Gastrocnemius medialis (tissue), 4 donors: ENCODE results near the gene ACSL5. TPM values are rescaled to one million over a fixed set of nuclear protein-coding genes. Genes with fewer than 3 reads are reported as not detected.

Experiments
- ATAC-seq, 2 donors: fragments of 150-250 bp; one replicate each; pipeline ENCODE4 v1.9.1; 2016
- DNase-seq, 2 donors: peaks; one replicate each; pipeline ENCODE4 v3.0.0-alpha.2; 2019
- H3K27ac ChIP-seq, 4 donors: fragments of 200-600 bp; sonication (generic); 1 replicate in 1 of 4; 2 replicates in 3 of 4; pipeline ENCODE4 v1.5.1; 2016 to 2018; ENCODE audit warnings: mild to moderate bottlenecking in 2 of 4, moderate library complexity in 1 of 4
- H3K27me3 ChIP-seq, 3 donors: fragments of 200-600 bp; sonication (generic) in 2 of 3; 1 replicate in 1 of 3; 2 replicates in 2 of 3; pipeline versions ENCODE4 v1.5.1 to v1.6.0; 2016 to 2019; ENCODE audit warnings: mild to moderate bottlenecking in 1 of 3, moderate library complexity in 1 of 3
- H3K36me3 ChIP-seq, 2 donors: fragments of 200-600 bp; sonication (generic) in 1 of 2; one replicate each; pipeline ENCODE4 v1.5.1; 2017 to 2018
- H3K4me1 ChIP-seq, 2 donors: fragments of 200-600 bp; sonication (generic) in 1 of 2; one replicate each; pipeline ENCODE4 v1.5.1; 2016 to 2017; ENCODE audit warnings: mild to moderate bottlenecking in 2 of 2
- H3K4me3 ChIP-seq, 4 donors: fragments of 200-600 bp; sonication (generic) in 3 of 4; 1 replicate in 1 of 4; 2 replicates in 3 of 4; pipeline ENCODE4 v1.5.1; 2016 to 2019; ENCODE audit warnings: mild to moderate bottlenecking in 2 of 4
- H3K9me3 ChIP-seq, 3 donors: fragments of 200-600 bp; sonication (generic) in 2 of 3; 1 replicate in 1 of 3; 2 replicates in 2 of 3; pipeline ENCODE4 v1.5.1; 2016 to 2019
- POLR2A ChIP-seq, 2 donors: fragments of 450-650 bp; IDR thresholded peaks; one replicate each; pipeline ENCODE4 v1.6.1; 2017; ENCODE audit warnings: antibody characterized with exemption in 2 of 2, mild to moderate bottlenecking in 2 of 2, moderate library complexity in 2 of 2
- in situ Hi-C, 4 donors: fragments of 200-750 bp; cut with MboI; loops; one replicate each; pipeline versions ENCODE4 v1.15.0 to v1.8.0; 2017; ENCODE audit warnings: low sequenced_read_pairs in 4 of 4
- intact Hi-C: fragments of 100-400 bp; cut with DNase I; formaldehyde crosslinking; loops from one replicate; pipeline ENCODE4 v1.15.1; 2023; ENCODE audit warnings: low total_unique reads
- total RNA-seq, 4 donors: library from RNA; depleted of rRNA; stranded (reverse); fragments of >200 nt; gene quantifications; one replicate each; pipeline versions ENCODE4 v1.1.0 to v1.2.3, GENCODE V29; 2016
- TF ChIP-seq, protein P1 (sequence below), 5 experiments: fragments of 450-650 bp in 3 of 5; fragments of 200-600 bp in 2 of 5; sonication (generic) in 2 of 5; IDR thresholded peaks in 4 of 5; conservative IDR thresholded peaks in 1 of 5; 1 replicate in 4 of 5; 2 replicates in 1 of 5; pipeline ENCODE4 v1.5.1; 2016 to 2019; ENCODE audit warnings: antibody characterized with exemption in 5 of 5, mild to moderate bottlenecking in 3 of 5, moderate library complexity in 3 of 5

ACSL5 gene
- total RNA-seq, 4 donors from 2014 or later = 2.2 to 4.1 (median 3.1) TPM

DNA sequence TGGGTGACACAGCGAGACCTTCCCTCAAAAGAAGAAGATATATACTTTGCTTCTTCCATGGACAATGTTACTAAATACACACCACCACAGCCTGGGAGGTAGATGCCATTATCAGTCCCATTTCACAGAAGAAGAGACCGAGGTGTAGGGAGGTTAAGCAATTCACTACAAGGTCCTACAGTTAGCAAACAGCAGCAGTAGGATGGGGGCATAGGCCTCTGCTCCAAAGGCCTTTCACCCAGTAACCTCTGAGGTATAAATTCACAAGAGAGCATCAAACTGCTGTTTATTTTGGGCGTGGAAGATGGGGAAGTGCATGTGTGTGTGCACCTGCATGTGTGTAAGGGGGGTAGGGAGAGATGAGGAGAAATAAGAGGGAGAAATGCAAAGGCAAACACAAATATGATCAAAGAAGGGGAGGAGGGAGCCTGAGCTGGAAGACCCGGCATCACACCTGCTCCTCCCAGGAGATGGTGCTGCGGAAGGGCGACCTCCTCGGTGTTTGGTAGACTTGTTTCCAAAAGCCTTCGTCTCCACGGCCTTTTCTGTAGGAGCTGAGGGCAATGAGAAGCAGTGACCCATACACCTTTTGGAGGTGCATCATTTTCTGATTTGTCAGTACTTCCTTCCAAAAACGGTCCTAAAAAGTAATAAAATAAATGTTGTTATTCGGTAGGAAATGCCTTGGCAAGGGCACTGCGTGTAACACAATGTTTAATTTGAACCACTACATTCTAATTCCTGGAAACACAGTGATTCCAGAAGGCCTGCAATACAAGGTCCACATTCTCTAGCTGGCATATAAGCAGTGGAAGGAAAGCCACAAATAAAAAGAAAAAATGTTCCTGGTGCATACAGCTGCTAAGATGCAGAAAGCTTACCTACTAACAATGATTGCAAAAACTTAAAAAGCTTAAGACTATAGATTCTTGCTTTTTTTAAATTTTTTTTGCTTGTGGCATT is 25.9 kb upstream of the ACSL5 start:
- no peaks in the 10 kb centered on the region for H3K9me3 ChIP-seq

DNA sequence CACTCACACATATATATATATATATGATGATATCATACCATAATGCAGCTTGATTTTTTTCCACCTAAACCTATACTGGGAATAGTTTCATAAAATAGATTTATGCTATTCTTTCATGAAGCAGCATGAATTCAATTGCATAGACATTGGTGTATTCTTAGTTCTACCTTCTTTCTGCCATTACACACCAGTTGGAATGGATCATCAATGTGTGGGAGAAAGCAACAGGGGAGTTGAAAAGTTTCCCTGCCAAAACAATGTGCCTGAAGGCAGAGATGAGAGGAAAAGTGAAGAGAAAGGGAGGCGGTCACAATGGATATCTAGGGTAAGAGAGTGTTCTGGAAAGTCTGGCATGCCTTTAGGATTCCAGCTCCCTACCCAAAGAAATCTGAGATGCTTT is 25.2 kb upstream of the ACSL5 start:
- Histone ChIP-seq H3K4me1 (no peaks in the 10 kb centered on the region), H3K27me3 (no peaks in the 10 kb centered on the region), H3K36me3 (no peaks in the 10 kb centered on the region), H3K27ac (no peak overlapping the region), H3K9me3 (no peaks in the 10 kb centered on the region), H3K4me3 (no peak overlapping the region)
- no peak for DNase-seq
- in situ Hi-C loops = no loop called here
- intact Hi-C loops = no loop called here
- ATAC-seq = no peak
- TF ChIP-seq POLR2A (IDR thresholded peaks at IDR 0.05) = no peak
- TF ChIP-seq, protein P1, sequence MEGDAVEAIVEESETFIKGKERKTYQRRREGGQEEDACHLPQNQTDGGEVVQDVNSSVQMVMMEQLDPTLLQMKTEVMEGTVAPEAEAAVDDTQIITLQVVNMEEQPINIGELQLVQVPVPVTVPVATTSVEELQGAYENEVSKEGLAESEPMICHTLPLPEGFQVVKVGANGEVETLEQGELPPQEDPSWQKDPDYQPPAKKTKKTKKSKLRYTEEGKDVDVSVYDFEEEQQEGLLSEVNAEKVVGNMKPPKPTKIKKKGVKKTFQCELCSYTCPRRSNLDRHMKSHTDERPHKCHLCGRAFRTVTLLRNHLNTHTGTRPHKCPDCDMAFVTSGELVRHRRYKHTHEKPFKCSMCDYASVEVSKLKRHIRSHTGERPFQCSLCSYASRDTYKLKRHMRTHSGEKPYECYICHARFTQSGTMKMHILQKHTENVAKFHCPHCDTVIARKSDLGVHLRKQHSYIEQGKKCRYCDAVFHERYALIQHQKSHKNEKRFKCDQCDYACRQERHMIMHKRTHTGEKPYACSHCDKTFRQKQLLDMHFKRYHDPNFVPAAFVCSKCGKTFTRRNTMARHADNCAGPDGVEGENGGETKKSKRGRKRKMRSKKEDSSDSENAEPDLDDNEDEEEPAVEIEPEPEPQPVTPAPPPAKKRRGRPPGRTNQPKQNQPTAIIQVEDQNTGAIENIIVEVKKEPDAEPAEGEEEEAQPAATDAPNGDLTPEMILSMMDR (IDR thresholded peaks at IDR 0.05 in 4 of 5, conservative IDR thresholded peaks at IDR 0.05 in 1 of 5) = no peak

More for the DNA sequence above, 25.9 kb upstream of the ACSL5 start:
- DNase-seq = no peak
- no peak overlapping the region for H3K4me3 ChIP-seq
- no peaks in the 10 kb centered on the region for H3K27me3 ChIP-seq
- intact Hi-C loops (no loop called here), in situ Hi-C loops (no loop called here)
- no peak for ATAC-seq
- H3K4me1 ChIP-seq = no peaks in the 10 kb centered on the region
- H3K36me3 ChIP-seq = no peaks in the 10 kb centered on the region
- no peak for TF ChIP-seq POLR2A (IDR thresholded peaks at IDR 0.05)
- TF ChIP-seq, protein P1 (IDR thresholded peaks at IDR 0.05 in 4 of 5, conservative IDR thresholded peaks at IDR 0.05 in 1 of 5) = no peak
- H3K27ac ChIP-seq = no peak overlapping the region

DNA sequence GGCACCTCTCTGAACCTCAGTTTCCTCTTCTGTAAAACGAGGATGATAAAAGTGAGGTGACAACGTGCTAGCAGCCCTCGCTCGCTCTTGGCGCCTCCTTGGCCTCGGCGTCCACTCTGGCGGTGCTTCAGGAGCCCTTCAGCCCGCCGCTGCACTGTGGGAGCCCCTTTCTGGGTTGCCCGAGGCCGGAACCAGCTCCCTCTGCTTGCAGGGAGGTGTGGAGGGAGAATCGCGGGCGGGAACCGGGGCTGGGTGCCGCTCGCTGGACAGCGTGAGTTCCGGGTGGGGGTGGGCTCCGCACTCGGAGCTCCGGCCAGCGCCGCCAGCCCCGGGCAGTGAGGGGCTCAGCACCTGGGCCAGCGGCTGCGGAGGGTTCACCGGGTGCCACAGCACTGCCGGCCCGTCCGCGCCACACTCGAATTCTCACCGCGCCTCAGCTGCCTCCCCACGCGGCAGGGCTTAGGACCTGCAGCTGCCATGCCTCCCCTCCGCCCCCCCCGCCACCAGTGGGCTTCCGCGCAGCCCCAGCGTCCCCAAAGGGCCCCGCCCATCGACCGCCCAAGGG is 24.3 kb upstream of the ACSL5 start:
- no peaks in the 10 kb centered on the region for H3K36me3 ChIP-seq
- TF ChIP-seq, protein P1 (IDR thresholded peaks at IDR 0.05 in 4 of 5, conservative IDR thresholded peaks at IDR 0.05 in 1 of 5) = no peak
- no peak for TF ChIP-seq POLR2A (IDR thresholded peaks at IDR 0.05)
- ATAC-seq = no peak
- H3K4me3 ChIP-seq = no peak overlapping the region
- H3K27me3 ChIP-seq = no peaks in the 10 kb centered on the region
- in situ Hi-C loops (no loop called here), intact Hi-C loops (no loop called here)
- DNase-seq = no peak
- no peaks in the 10 kb centered on the region for H3K4me1 ChIP-seq
- H3K9me3 ChIP-seq = no peaks in the 10 kb centered on the region
- no peak overlapping the region for H3K27ac ChIP-seq

DNA sequence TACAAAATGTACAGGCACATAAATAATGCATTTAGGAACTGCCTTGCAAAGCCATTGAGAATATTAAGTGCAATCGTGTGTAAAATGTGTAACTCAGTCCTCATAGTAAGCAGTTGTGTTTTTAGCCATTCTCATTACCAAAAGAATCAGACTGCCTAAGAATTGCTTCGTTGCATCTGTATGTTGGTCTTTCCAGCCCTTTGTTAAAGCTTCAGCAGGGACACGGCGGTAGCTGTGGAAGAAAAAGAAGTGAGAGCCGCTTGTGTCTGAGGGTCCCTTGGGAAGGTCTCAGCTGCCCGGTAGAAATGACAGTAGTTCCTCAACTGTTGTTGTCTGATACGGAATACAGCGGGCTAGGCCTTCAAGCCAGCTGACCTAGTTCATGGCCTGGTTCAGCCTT is 22.8 kb upstream of the ACSL5 start:
- Histone ChIP-seq H3K27ac (no peak overlapping the region), H3K4me1 (no peaks in the 10 kb centered on the region), H3K36me3 (no peaks in the 10 kb centered on the region), H3K27me3 (no peaks in the 10 kb centered on the region), H3K9me3 (no peaks in the 10 kb centered on the region), H3K4me3 (no peak overlapping the region)
- TF ChIP-seq, protein P1 (IDR thresholded peaks at IDR 0.05 in 4 of 5, conservative IDR thresholded peaks at IDR 0.05 in 1 of 5) = no peak
- no peak for TF ChIP-seq POLR2A (IDR thresholded peaks at IDR 0.05)
- ATAC-seq (no peak), DNase-seq (no peak)
- in situ Hi-C loops (no loop called here), intact Hi-C loops (no loop called here)
